Forelimb muscle (tissue), 1 donor: ENCODE data around the gene IFFO2. TPM values are rescaled to one million over a fixed set of nuclear protein-coding genes. Genes with fewer than 3 reads are reported as not detected.

Experiments
- DNase-seq: peaks from one replicate; pipeline ENCODE4 v3.0.0-alpha.2; 2013; ENCODE audit warnings: low read depth
- polyA plus RNA-seq: library from polyadenylated mRNA; unstranded; fragments of 120-200 nt; gene quantifications from one replicate; pipeline ENCODE4 v1.2.1, GENCODE V29; 2013; ENCODE audit not compliant: insufficient read length

IFFO2 gene
- polyA plus RNA-seq, 1 donor = 4.4 TPM

DNA sequence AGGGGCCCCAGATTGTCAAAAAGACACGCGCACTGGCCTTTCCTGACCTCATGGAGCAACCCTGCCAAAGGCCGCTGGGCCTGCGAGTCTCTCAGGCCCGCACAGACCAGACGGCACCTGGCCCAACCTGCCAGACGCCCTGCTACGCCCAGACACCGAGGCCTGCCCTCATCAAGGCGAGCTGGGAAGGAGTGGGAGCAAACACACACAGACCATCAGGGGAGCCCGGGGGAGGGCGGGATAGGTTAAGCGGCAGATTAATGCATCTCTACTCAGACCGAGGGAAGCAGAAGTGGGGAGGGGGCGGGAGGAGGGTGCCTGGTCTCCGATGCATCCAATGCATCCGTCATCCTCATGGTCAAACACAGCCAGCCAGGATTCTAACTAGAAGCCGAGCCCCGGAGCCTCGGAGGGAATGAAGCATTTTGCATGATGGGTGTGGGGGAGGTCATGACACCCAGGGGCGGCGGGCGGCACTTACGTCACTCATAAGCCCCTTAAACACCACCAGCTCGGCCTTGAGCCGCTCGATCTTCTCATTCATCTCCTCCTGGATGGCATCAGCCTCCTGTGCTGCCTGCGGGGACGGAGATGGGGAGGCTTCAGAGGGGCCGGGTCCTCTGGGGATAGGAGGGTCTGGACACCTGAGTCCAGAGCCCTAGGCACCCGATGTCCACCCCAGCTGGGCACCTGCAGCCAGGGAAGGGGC lies 37.1 kb downstream of the IFFO2 start:
- DNase-seq = no peak

DNA sequence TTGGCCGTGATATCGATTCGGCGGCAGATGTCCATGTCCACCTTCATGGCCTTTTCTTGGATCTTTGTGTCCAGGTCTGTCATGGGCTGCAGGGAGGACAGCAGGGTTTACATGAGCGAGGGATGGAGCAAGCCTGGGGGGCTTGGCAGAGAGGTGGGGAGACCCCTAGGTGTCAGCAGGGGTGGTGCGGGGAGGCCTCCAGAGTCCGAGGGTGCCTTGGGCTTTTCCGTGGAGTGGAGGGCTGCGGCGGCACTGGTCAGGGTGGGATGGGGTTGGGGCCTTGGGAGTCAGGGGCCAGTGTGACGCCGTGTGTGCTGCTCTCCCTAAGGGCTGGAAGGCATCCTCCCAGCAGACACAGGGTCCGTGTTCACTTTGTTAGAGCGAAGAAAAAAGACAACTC lies 38.1 kb downstream of the IFFO2 start:
- no peak for DNase-seq

- no peak for DNase-seq
Measured at GRCh38 chr1:18917071-18917799, 39.2 kb downstream of the IFFO2 start.

DNA sequence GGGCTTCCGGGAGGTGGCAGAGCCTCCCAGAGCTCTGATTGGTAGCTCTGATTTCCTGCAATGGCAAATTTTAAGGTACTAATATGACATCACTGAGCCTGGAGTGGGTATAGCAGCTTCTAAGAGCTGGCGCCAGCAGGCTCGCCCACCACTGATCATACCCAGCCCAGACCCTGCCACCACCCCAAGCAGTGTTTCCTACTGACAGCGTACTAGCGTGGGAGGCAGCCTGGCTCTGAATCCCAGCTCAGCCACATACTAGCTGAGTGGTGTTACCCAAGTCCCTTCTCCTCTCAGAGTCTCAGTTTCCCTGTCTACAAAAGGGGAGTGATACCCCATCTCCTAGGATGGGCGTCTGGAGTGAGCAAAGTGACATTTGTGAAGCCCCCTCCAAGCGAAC lies 41.1 kb downstream of the IFFO2 start:
- no peak for DNase-seq

- no peak for DNase-seq
Measured at GRCh38 chr1:18913065-18913835, 43.2 kb downstream of the IFFO2 start.

- no peak for DNase-seq
Measured at GRCh38 chr1:18912550-18912949, 43.9 kb downstream of the IFFO2 start.

DNA sequence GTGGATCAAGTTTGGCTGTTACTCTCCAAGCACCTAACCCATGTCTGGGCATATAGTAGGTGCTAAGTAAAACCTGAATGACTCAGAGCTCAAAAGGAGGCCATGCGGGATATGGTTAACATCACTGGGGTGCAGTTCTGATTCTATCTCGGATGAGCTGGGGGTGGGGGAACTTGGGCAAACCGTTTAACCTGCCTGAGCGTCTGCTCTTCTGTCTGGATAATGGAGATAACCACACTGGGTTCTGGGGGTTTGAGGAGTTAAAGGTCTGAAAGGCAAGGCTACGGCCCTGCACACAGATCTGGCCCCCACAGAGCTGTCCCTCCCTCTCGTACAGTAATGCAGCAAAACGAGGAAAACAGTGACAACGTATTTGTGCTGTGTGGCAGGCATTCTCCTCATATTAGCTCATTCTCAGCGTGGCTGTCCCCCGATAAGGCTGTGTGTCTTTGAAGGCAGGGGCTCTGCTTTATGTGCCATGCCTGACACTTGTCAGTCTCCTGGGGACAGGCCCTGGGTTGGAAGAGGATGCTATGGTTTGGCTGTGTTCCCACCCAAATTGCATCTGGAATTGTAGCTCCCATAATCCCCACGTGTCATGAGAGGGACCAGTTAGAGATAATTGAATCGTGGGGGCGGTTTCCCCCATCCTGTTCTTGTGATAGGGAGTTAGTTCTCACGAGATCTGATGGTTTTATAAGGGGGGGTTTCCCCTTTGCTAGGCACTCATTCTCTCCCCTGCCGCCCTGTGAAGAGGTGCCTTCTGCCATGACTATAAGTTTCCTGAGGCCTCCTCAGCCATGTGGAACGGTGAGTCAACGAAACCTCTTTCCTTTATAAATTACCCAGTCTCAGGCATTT lies 47.3 kb downstream of the IFFO2 start:
- DNase-seq = no peak

- DNase-seq = no peak
Measured at GRCh38 chr1:18907917-18908845, 48.3 kb downstream of the IFFO2 start.

DNA sequence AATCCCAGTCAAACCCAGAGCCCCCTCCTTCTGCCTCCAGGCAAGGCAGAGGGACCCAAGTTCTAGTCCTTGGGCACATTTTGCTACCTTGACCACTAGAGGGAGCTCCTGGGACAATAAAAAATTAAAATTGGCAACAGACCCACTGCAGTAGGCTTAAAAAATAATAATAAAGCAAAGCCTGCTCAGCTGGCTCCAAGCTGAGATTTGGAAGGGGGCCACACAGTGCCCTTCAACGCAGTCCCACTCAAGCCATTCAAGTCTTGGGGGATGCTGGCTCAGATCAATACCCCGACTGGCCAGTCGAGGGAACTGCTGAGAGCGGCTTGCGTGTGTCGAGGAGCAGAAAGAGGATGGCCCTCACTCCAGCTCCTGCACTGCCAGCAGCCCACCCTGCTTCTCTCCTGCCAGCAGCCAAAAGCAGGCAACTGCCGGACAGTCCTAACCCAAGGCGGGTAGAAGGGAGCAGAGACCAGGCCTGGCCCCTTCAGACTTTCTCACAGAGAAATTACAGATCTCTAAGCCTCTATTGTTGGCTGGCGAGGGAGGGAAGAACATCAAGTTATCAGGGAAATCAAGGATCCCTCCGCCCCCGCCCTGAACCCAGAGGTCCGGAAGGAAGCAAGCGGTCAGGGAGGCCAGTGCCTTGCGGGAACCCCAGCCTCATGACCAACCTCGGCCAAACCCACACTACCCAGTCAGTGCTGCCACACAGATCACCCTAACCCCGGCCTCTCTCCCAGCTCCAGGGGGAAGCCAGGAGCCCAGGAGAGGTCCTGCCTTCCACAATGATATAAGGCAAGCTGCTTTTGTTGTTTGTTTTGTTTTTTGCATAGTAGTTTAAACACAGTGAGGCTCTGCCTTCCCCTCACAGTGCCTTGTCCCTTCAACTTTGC lies 49.2 kb downstream of the IFFO2 start:
- DNase-seq = no peak

DNA sequence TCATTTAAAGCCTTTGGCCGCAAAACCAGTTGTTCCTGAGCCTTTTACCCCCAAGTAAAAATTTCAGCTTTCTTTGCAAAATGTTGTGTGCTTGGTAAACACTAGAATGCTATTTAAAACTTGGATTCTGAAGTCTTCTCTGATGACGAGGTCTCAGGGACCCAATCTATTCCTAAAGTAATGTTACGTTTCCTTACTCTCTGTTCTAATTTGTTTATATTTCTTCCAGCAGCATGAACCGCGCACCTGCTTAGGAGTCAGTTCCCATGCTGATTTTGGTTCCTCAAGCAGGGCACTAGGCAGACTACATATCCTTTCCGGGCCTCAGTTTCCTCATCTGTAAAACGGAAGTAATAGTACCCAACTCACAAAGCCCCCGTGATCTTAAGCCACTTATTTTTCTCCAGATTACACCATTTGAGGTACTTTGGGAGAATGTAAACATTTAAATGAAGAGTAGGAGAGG lies 53.2 kb downstream of the IFFO2 start:
- DNase-seq = no peak

DNA sequence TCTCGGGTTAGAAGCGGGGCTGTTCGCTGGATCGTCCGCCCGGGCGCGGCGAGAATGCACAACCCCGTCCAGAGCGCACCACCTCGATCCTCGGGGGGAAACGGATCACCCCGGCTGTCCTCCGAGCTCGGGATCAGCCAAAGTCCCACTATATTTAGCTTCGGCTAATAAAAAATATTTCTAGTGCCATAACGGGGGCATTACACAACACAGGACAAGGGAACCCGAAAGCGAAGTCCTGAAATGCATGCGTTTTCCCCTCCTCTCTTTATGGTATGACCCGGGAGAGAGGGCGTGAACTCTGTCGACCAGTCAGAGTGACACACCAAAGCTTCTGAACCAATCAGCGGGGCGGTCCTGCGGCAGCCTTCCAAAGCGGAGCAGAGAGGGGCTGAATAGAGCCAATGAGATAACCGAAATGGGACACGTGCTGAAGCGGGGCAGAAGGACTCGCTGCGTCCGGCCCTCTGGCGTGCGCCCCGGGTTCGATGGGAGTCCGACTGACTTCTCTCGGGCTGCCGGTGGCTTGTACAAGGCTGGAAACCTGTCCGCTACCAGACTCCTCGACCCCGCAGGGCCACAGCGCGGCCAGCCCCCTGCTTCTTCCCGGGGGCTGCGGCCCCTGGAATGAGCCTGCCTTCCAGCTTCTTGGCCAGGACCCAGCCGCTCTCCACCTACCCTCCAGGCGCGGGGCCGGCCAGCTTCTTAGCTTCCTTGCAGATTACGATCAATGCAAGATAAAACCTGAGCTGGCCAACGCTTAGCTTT lies 53.8 kb downstream of the IFFO2 start, which contains the start of gene ALDH4A1:
Gene ALDH4A1 (minus strand): TSS at position 33 of the 768 bp plus-strand sequence. CDS start 32 bp downstream, at position 1.
- peak; percentile 96 for DNase-seq

GRCh38 chr1:18901952-18902522 lies 54.4 kb downstream of the IFFO2 start:
- no peak for DNase-seq

GRCh38 chr1:18901147-18901951 lies 55.1 kb downstream of the IFFO2 start:
- DNase-seq = no peak

GRCh38 chr1:18900303-18900841 lies 56.1 kb downstream of the IFFO2 start:
- DNase-seq = no peak

DNA sequence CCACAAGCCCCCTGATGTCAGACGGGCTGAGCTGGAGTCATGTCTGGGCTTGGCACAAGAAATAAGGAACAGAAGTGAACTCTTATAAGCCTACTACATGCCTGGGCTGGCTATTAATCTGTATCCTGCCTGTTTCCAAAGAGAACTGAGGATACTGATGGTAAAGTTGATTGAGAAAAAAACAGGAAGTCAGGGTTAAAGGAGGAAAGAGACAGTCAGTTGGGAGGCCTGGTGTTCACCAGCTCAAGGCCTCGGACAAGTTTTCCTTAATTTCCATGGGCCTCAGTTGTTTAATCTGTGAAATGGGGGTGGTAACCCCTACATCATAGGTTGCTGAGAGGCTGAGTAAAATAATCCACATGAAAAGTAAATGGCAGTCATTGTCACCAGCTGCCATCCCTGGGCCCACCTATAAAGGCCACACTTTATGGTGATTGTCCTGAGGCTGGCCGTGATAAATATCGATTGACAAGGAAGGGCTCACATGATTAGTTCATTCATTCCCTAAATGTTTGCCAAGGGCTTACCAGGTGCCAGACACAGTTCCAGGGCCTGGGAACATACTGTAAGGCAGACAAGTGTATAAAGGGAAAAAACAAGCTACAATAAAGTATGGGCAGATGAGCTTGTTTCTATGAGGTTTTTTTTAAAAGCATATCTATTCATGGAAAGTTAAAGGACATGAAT lies 57.0 kb downstream of the IFFO2 start:
- DNase-seq = no peak

- no peak for DNase-seq
Measured at GRCh38 chr1:18898567-18898966, 57.9 kb downstream of the IFFO2 start.
